NCI-H2107 (cell line): Measurements from ENCODE around the gene PYROXD2.

Source experiments
- DNase-seq: peaks from one replicate; lab custom pipeline; 2025; lab: John Stamatoyannopoulos, UW

The PYROXD2 gene

DNA sequence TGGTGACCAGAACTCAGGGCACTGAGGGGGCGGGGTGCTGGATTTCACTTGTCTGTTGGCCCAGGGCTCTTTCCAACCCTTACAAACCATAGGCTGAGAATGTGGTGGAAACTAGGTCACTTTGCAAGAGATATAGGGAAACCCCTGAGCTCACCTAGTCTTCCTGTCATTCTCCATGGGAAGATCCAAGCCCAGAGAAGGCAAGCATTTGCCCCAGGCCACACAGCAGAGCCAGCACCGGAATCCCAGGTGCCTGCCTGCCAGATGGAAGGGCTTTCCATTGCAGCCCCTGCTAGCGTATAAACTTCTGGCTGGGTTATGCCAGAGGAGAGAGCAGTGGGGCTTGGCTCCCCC, 427 bp downstream of the PYROXD2 start:
- DNase-seq, result no peak

DNA sequence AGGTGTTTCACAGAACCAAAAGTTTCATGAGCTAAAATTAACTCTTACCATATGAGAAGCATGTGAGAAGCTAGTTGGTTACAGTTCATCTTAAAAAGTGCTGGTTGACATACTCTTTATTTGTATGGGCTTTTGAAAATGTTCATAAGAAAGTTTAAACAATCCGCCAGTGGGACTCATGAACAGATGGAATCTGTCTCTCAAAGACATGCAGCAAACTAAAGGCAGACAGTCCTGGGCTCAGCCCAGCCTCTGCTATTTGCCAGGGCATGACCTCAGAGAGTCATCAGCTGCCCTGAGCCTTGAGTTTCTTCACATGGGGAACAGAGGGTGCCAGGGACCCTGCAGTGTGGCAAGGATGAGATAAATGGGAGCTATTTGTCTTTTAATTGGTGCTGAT, 3.2 kb downstream of the PYROXD2 start:
- no peak for DNase-seq

DNA sequence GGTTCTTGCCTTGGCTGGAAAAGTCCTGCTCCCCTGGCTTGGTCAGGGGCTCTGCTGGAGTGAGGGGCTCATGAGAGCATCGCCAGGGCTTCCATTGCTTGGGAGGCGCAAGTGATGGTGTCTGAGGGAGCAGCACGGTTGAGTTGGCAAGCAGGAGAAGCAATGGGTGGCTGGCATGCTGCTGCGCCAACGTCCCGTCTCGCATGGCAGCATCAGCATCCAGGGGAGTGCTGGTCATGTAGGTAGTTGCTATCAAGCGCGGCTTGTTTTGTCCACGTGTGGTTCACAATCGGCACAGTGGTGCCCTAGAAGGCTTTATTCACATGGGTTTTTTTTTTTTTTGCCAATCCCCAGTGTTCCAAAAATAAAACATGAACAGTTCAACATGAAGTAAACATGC, 3.8 kb downstream of the PYROXD2 start:
- no peak for DNase-seq

DNA sequence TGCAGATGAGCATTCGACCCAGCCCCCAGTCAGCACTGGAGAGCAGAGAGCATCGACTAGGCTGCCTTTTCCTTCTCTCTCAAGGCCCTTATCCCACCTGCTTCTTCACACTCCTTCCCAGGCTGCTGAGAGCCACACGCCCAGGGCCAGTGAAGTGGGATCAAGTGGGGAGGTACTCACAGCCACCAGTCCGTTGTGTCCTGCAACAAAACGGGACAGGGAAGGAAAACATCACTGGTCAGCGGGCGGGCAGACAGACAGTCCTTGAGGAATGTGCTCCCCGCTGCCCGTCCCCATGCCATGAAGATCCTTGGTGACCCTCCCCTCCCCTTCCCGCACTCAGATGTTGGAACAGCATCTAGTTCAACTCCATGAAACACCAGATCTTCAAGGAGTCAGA, 4.2 kb downstream of the PYROXD2 start:
- no peak for DNase-seq

DNA sequence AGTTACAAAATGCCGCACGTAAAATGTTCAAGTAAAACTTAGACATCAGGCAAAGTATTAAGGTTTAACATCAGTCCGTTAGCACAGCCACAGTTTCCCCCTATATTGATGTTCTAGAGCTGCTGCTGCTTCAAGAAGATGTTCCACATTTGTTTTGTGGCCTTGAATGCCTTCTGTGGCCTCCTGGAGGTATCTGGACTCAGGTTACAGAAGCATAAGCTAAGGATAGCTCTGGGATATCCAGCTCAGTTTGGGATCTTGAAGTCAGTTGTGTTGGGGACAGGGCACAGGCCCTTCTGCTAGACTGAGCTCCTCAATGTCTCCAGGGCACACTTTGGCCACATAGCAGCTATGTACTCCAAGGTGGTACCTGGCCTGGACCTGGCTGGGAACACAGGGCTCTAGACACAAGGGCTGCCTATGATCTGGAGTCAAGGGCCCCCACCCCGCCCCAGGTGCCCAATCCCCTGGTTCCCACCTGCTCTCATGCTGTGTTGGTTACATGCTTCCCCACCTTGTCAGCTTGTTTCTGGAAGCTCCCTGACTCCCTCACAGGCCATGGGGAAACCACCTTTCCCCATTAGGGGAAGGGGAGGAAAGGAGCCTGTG, 4.7 kb downstream of the PYROXD2 start:
- no peak for DNase-seq

DNA sequence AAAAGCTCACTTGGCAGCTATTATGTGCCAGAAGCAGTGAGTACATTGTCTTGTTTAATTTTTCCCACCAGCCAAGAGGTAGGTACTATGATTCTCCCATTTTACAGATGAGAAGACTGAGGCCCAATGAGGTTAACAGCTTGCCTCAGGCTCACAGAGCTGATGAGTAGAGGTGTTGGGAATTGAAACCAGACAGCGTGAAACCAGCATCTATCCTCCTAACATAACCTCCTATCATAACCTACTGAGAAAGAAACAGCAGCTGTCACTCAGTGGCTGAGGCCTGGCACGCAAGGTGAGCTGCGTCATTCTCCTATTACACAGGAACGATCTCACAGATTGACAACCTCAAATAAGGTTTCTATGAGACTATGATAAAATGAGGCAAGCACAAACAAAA, 6.2 kb downstream of the PYROXD2 start:
- DNase-seq, result no peak

DNA sequence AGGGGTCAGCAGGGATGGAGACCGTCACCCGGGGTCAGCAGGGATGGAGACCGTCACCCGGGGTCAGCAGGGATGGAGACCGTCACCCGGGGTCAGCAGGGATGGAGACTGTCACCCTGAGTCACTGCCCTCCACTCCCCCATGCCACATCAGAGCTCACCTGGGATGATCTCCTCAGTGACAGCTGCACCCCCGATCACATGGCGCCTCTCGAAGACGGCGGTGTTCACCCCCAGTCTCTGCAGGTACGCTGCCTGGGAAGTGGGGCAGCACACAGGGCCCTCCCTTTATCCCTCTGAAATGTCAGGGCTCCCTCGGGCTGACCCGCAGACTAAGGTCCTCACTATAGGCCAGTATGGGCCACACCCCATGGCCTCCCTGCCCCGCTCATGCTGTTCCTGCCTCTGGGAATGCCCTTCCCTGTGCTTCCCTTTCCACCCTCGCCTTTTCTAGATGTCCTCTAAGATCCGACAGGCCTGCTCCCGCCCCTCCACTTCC, 7.2 kb downstream of the PYROXD2 start:
- no peak for DNase-seq

DNA sequence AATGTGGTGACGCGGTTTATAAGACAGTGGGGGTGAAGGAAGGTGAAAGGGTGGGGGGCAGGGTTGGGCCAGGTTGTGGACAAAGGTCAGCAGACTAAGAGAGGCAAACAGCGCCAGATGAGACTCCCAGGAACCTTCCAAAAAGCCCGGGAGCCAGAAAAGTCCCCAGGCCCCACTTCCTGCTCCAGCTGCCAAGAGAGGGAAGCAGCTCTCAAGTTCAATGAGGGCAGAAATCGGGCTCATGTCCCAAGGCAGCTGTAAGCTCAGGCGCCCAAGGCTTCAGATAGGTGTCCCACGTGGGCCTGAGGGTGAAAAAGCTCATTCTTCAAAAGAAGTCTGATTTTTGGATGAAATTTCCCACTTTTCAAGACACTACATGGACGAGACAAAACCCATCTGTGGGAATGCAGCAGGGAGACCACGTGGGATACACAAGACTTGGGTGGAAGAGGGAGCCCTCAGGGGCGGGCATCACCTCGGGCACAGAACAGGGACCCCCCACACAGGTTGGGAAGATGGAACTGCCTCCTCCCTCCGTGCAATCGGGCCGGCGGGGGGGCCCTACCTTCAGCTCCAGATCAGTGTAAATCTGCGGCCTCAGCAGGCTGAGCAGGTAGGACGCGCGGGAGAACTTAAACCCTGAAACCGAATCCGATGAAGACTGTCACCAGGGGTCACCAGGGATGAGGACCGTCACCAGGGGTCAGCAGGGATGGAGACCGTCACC, 7.8 kb downstream of the PYROXD2 start:
- DNase-seq, result no peak

DNA sequence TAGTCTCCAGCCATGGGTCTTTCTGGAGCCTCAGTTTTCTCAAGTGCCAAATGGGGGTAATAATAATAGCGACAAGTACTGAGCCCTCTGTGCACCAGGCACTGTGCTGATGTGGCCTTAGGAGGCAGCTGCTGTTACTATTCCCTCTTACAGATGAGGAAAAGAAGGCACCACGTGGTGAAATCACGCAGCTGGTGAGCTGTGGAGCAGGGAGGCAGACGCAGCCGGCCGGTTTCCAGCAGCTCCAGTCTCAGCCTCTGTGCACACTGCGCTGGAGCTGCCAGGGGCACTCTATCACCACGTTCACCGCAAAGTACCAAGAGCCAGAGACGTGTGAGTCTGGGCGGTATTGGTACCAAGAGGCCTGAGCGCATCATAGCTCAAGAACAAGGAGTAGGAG, 9.6 kb downstream of the PYROXD2 start:
- DNase-seq, result no peak

DNA sequence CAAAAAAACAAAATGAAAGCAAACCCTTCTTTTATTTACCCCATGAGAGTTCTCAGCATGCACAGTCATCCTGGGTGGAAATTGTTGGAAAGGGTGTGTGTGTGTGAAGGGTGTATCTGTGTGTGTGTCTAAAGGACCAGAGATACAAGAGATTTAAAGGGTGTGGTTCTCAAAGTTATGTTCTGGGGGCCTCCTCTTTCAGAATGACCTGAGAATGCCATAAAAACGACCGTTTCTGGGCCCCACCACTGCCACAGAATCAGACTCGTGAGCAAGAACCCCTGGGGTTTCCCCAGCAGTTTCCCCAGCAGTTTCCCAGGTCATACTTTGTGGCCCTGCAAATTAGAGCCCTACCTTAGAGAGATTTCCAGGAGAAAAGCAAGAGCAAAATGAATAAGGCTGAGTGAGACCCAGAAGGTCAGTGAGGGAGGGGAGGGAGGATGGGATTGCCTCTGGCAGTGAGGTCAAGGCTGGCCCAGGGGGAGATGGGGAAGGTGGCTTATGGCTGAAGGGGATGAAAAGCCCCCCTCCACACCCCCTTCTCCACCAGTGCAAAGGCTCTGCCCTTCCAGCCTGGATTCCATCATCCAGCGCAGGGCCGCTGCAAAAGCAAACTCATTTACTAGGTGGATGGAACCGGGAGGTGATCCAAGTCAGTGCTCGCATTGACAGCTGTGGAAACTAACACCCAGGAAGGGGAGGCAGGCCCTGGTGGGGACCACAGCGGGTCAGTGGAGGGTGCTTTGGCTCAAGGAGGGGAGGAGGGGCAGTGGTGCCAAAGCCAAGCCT, 10.2 kb downstream of the PYROXD2 start:
- no peak for DNase-seq

DNA sequence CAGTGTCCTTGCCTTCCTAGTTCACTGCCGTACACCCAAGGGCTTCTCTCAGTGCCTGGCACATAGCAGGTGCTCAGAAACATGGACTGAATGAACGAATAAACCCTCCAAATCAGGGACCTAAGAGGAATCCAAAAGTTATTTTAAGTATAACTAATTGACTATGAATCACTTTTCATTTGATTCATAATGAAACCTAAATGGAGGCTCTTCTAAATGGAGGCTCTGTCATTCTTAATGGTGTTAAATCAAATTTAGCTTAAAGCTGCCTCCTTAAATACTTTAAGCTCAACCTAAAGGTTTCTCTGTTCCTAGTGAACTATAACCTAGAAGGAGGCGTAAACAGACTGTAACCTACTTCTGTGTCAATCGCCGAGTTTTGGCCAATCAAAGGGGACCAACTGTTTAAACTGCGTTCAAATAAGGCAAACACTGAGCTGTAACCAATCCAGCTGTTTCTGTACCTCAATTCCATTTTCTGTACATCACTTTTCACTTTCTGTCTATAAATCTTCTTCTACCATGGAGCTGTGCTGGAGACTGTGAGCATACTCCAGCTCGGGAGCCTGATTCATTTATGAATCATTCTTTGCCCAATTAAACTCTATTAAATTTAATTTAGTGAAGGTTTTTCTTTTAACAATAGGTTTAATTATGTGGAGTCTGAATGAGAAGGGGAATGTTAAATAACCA, 11.0 kb downstream of the PYROXD2 start:
- DNase-seq, result no peak

DNA sequence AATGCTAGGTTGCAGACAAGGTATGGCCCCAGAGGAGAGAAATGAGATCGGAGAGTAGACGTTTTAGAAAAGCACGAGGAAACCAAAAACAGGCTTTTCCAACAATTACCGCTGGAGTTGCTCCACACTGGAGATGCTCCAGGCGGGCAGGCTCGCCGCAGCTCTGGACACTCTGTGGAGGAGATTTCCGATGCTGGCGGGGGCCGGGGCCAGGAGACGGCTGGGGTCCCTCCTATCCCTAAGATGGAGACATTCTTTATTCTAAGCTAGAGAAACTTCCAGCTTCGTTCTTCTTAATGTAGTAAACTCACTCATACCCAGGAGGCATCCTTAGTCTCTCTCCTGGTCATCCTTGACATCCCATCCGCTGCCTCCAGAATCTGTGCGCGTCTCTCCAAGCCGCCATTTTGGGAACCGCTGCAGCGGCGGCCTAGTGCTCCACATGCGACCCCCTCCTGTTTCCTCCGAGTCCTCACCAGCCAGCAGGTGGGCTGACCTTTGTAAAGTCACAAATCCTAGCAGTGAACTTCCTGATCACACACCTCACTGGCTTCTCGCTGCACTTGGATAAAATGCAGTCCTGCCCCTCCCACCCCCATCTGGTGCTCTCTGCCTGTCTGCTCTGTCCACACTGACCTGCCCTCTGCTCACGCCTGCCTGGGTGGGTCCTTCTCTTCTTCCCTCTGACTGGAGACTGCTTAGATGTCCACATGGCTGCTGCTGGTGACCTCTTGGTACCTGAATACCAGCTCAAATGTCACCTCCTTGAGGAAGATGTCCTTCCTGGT, 11.9 kb downstream of the PYROXD2 start:
- DNase-seq, result no peak

DNA sequence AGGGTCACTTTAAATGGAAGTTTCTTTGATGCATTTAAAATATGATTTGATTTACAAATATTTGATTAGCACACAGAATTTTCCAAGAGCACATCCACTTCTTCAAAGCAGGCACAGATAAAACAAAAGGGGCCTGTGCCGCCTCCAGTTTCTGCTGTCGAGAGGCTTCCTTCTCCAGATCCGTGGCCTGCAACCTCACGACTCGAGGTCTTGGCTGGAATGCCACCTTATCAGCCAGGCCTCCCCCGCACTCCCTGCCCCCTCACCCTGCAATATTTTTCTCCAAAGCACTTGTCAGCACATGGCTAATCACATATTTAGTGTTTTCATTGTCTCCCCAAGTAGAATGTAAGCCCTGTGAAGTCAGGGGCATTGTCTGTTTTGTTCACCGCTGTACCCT, 12.5 kb downstream of the PYROXD2 start:
- no peak for DNase-seq

DNA sequence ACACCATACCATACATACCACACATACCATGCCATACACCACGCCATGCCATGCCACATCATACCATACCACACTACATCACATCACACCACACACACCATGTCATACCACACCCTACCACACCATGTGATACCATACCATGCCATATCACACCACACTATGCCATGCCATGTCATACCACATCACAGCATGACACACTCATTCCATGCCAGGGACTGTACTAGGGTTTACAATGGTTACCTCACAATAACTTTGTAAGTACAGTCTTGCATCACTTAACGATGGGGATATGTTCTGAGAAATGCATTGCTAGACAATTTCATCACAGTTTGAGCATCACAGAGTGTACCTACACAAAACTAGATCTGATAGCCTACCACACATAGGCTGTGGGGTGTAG, 14.5 kb downstream of the PYROXD2 start:
- DNase-seq, result no peak

DNA sequence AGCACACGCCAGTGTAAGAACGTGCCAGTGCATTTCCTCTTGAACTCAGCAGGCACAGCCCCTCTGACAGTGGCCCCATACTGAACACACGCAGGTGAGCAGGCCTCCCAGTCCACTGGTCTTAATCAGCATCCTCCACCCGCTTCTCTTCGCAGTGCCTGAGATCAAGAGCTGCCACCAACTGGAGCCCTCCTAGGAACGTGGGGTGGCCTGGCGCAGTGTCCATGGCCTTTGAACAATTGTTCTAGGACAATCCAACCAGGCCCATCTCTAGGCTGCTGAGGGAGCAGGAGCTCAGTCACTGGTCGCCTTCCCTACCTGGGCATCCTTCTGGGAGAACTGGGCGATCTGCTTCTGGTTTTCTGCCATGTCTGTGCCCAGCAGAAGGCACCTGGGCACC, 15.2 kb downstream of the PYROXD2 start:
- no peak for DNase-seq

DNA sequence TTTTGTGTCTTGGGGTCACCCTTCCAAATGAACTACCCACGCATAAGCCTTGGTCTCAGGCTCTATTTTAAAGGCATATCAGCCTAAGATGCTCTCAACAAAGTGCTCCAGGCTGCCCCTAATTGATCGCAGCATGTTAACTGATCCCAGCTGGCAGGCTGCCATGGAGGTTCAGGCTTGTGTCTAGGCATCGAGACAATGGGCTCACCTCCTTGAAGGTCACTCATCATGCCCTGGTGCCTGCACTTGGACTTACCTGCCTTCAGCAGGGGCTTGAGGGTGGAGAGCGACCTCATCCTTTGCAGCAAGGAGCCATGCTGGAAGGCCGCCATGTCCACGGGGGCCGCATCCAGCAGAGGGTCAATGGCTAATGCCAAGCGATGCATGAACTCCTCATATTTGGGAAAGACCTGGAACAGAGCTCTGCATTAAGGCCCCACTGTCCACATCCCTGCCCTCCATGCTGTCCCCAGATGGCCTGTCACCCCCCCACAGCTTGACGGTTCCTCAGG, 17.8 kb downstream of the PYROXD2 start:
- DNase-seq, result no peak

DNA sequence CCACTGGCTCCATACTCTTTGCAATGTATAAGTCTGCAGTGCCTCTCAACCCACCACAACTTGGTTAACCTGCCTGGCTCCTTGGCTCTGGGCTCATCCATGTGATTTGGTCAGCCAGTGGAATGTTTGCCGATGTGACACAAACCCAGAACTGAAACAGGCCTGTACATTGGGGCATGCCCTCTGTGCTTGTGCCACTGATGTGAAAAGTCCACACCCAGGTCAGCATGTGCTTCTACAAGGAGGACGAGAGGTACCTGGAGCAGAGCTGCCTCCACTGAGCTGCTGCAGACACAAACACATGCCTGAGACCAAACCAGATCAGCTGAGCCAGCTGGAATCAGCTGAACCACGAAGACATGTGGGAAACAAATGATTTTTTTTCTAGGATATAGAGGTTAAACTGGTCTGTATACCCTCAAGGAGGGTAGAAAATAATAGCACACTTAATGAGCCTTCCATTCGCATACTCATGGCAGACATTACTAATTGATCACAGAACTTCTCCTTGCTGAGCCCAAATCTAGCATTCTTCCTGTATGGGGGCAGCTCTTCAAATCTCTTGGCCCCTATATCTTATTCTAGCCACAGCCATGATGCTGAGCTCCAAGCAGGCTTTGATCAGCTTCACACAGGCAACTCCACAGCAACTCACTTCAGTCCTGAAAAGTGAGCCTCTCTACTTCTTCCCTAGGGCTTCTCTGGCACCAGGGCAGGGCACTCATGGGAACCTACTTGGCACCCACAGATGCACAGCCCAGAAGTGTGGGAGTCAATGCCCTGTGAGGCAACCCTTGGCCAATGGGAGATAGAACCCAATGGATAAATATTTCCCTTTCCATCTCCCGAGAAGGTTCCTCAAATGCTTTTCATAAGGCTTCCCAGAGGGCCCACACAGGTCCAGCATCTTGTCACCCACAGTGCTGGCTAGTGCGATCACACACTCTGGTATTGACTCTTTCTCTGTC, 18.6 kb downstream of the PYROXD2 start:
- DNase-seq, result no peak

DNA sequence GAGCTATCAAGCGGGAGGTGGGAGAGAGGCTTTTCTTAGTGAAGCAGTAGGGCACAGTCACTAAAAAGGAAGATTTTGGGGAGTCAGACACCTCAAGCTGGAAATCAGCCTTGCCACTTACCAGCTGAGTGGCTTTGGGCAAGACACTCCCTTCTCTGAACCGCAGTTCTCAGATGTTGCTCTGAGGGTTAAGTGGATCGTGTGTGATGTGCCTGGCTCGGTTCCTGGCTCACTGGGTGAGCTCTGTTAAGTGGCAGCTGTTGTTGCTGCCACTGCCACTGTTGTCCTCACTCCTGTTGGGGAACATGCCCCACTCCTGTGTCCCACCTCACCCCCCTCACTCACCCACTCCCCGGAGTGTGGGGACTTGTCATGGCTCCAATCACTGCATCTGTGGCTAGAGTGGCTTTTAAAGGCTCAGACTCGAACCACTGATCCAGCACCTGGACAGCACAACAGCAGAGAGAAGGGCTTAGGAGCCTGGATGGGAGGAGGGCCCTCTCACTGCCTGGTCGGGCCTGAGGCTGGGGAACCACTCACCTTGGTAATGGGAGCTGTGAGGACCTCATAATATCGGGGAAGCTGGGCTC, 20.0 kb downstream of the PYROXD2 start:
- DNase-seq, result no peak

DNA sequence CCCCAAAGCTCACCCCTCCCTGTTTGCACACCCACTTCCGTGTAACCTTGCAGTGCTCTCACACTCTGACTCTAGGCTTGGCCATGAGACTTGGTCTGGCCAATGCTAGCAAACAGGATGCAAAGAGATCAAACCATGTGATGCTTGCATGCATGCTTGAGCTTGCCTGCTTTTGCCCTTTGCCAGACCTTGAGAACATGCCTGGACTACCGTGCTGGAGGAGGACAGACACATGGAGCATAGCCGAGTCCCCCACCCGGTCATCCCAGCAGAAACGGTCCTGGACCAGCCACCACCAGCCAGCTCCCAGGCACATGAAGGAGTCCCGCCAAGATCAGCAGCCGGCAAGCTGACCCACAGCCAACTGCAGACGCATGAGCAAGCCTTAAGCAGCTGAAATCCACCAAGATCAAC, 23.4 kb downstream of the PYROXD2 start:
- DNase-seq, result no peak

DNA sequence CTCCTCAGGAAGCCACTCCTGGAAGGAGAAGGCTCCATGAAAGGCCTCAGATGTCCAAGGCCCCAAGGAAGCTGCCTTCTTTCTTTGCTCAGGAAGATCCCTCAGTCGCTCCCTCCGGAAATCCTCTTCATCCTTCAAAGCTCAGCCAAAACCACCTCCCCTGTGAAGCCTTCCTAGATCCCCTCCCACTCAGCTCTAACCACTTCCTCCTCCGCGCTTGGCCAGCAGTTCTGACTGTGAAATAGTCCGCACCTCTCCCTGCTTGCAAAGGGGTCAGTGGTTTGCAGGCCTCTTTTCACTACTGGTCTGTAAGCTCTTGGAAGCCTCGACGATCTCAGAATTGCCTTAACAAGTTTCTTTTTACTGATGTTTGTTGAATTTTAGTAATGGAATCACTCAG, 23.9 kb downstream of the PYROXD2 start:
- DNase-seq, result no peak
